Neural cell (in vitro differentiated cells): ENCODE results near the gene NEURL1. TPM values are rescaled to one million over a fixed set of nuclear protein-coding genes. Genes with fewer than 3 reads are reported as not detected.

Experiments
- H2AFZ ChIP-seq: fragments of 200-600, 300-800 bp; sonication (generic), shearing (Covaris generic); 2 replicates; pipeline ENCODE4 v1.6.0; 2014; ENCODE audit warnings: low read depth, mild to moderate bottlenecking, antibody characterized with exemption, low read length, moderate library complexity
- H3F3A ChIP-seq: fragments of 200-600 bp; shearing (Covaris generic); 2 replicates; pipeline ENCODE4 v1.6.1; 2016; ENCODE audit warnings: mild to moderate bottlenecking, moderate library complexity, mixed read lengths, antibody characterized with exemption, low read length; ENCODE audit not compliant: insufficient read depth, poor library complexity, severe bottlenecking
- H3K27ac ChIP-seq: fragments of 200-600, 300-800 bp; sonication (generic), shearing (Covaris generic); 2 replicates; pipeline ENCODE4 v1.5.1; 2014; ENCODE audit warnings: mild to moderate bottlenecking, low read length, moderate library complexity
- H3K27me3 ChIP-seq: fragments of 300-800, 200-600 bp; sonication (generic), shearing (Covaris generic); 2 replicates; pipeline ENCODE4 v1.6.0; 2014; ENCODE audit warnings: mild to moderate bottlenecking, low read depth, low read length, moderate library complexity; ENCODE audit not compliant: insufficient read depth
- H3K36me3 ChIP-seq: fragments of 300-800, 200-600 bp; sonication (generic), shearing (Covaris generic); 2 replicates; pipeline ENCODE4 v1.5.1; 2014; ENCODE audit warnings: mild to moderate bottlenecking, antibody characterized with exemption, low read length, moderate library complexity; ENCODE audit not compliant: insufficient read depth
- H3K4me2 ChIP-seq: fragments of 300-800, 200-600 bp; sonication (generic), shearing (Covaris generic); 2 replicates; pipeline ENCODE4 v1.6.0; 2014; ENCODE audit warnings: mild to moderate bottlenecking, low read length
- H3K4me3 ChIP-seq: fragments of 300-800, 200-600 bp; sonication (generic), shearing (Covaris generic); 2 replicates; pipeline ENCODE4 v1.5.1; 2014; ENCODE audit warnings: mild to moderate bottlenecking, low read length, moderate library complexity
- H3K79me2 ChIP-seq: fragments of 200-600 bp; shearing (Covaris generic); replicated peaks from 2 replicates; pipeline ENCODE4 v1.6.0; 2014; ENCODE audit warnings: mild to moderate bottlenecking, low read length, moderate library complexity; ENCODE audit not compliant: insufficient read depth
- H3K9ac ChIP-seq: fragments of 300-800, 200-600 bp; sonication (generic), shearing (Covaris generic); 2 replicates; pipeline ENCODE4 v1.6.1; 2016; ENCODE audit warnings: mild to moderate bottlenecking, low read length, mixed read lengths
- H3K9me2 ChIP-seq: fragments of 200-600 bp; shearing (Covaris generic); 2 replicates; pipeline ENCODE4 v1.6.1; 2016; ENCODE audit warnings: mild to moderate bottlenecking, low read length, mixed read lengths; ENCODE audit not compliant: insufficient read depth
- H3K9me3 ChIP-seq: fragments of 200-600, 300-800 bp; sonication (generic), shearing (Covaris generic); 2 replicates; pipeline ENCODE4 v1.6.1; 2016; ENCODE audit warnings: mild to moderate bottlenecking, mixed run types, low read length, moderate library complexity, mixed read lengths
- H4K20me1 ChIP-seq: fragments of 200-600 bp; shearing (Covaris generic); 2 replicates; pipeline ENCODE4 v1.6.1; 2016; ENCODE audit warnings: mild to moderate bottlenecking, mixed run types; ENCODE audit not compliant: insufficient read depth
- CTCF ChIP-seq: fragments of 450-650 bp; IDR thresholded peaks from 2 replicates; pipeline ENCODE4 v1.5.1; 2014; ENCODE audit warnings: antibody characterized with exemption, mild to moderate bottlenecking, moderate library complexity; ENCODE audit not compliant: poor library complexity, severe bottlenecking
- EP300 ChIP-seq: fragments of 450-650 bp; conservative IDR thresholded peaks from 2 replicates; pipeline ENCODE4 v1.6.1; 2014; ENCODE audit warnings: antibody characterized with exemption, mild to moderate bottlenecking, moderate library complexity; ENCODE audit not compliant: poor library complexity, severe bottlenecking
- EZH2 ChIP-seq: fragments of 200-600, 300-800 bp; shearing (Covaris generic), sonication (generic); IDR thresholded peaks from 2 replicates; pipeline ENCODE4 v1.6.1; 2014; ENCODE audit warnings: antibody characterized with exemption, low read length, borderline replicate concordance, mild to moderate bottlenecking; ENCODE audit not compliant: insufficient read depth, poor library complexity, severe bottlenecking
- MXI1 ChIP-seq: fragments of 450-650 bp; conservative IDR thresholded peaks from 2 replicates; pipeline ENCODE4 v1.6.1; 2014; ENCODE audit warnings: antibody characterized with exemption, mild to moderate bottlenecking; ENCODE audit not compliant: poor library complexity, severe bottlenecking
- POLR2AphosphoS5 ChIP-seq: IDR thresholded peaks from 2 replicates; pipeline ENCODE4 v1.6.1; 2012
- RAD21 ChIP-seq: fragments of 450-650 bp; conservative IDR thresholded peaks from 2 replicates; pipeline ENCODE4 v1.6.1; 2014; ENCODE audit warnings: antibody characterized with exemption, mild to moderate bottlenecking, moderate library complexity
- REST ChIP-seq: IDR thresholded peaks from 2 replicates; pipeline ENCODE4 v1.6.1; 2012; ENCODE audit warnings: borderline replicate concordance
- SMC3 ChIP-seq: fragments of 450-650 bp; conservative IDR thresholded peaks from 2 replicates; pipeline ENCODE4 v1.6.1; 2014; ENCODE audit warnings: antibody characterized with exemption, mild to moderate bottlenecking, moderate library complexity; ENCODE audit not compliant: poor library complexity
- TAF1 ChIP-seq: IDR thresholded peaks from 2 replicates; pipeline ENCODE4 v1.6.1; 2012; ENCODE audit warnings: low read depth
- polyA plus RNA-seq: library from polyadenylated mRNA; depleted of rRNA; stranded (reverse); fragments of >200 nt; gene quantifications from 2 replicates; pipeline ENCODE4 v1.2.3, GENCODE V29; 2014

The NEURL1 gene
- polyA plus RNA-seq, 1 donor from 2014 or later = 12.3 TPM

GRCh38 chr10:103476046-103476768 lies 17.3 kb upstream of the NEURL1 start:
- Histone ChIP-seq H3K9me2 (no peaks in the 10 kb centered on the region), H2AFZ (no peak overlapping the region), H3F3A (no peaks in the 10 kb centered on the region), H3K4me2 (no peak overlapping the region), H4K20me1 (no peaks in the 10 kb centered on the region), H3K36me3 (no peaks in the 10 kb centered on the region), H3K4me3 (no peak overlapping the region), H3K27ac (no peak overlapping the region), H3K27me3 (no peaks in the 10 kb centered on the region), H3K9me3 (no peaks in the 10 kb centered on the region), H3K9ac (no peak overlapping the region), H3K79me2 (no peaks in the 10 kb centered on the region)
- TF ChIP-seq SMC3 = no peak
- no peak for TF ChIP-seq RAD21
- TF ChIP-seq CTCF = no peak
- TF ChIP-seq MXI1 = no peak
- TF ChIP-seq EZH2 = no peak
- TF ChIP-seq EP300 = no peak
- no peak for TF ChIP-seq TAF1
- no peak for TF ChIP-seq POLR2AphosphoS5
- TF ChIP-seq REST = no peak

GRCh38 chr10:103478671-103479070 lies 14.8 kb upstream of the NEURL1 start:
- no peak overlapping the region for H3K27ac ChIP-seq
- H3K9ac ChIP-seq = no peak overlapping the region
- H3K79me2 ChIP-seq = no peaks in the 10 kb centered on the region
- H3K9me3 ChIP-seq = no peaks in the 10 kb centered on the region
- no peak overlapping the region for H3K4me2 ChIP-seq
- TF ChIP-seq MXI1 (no peak), POLR2AphosphoS5 (no peak), RAD21 (no peak), REST (no peak)
- H4K20me1 ChIP-seq = no peaks in the 10 kb centered on the region
- H3F3A ChIP-seq = no peaks in the 10 kb centered on the region
- H2AFZ ChIP-seq = no peak overlapping the region
- H3K36me3 ChIP-seq = no peaks in the 10 kb centered on the region
- no peak overlapping the region for H3K4me3 ChIP-seq
- H3K27me3 ChIP-seq = no peaks in the 10 kb centered on the region
- no peaks in the 10 kb centered on the region for H3K9me2 ChIP-seq
